HCT116 (cell line): ENCODE data around the gene DTWD2. TPM values are rescaled to one million over a fixed set of nuclear protein-coding genes. Genes with fewer than 3 reads are reported as not detected.

ENCODE experiments used
- ATAC-seq: fragments of 200-7000 bp; cut with Tn5 transposase; 2 replicates; pipeline ENCODE4 v1.9.1; 2020; ENCODE audit warnings: mild to moderate bottlenecking, moderate library complexity
- BruUV-seq: library from RNA; stranded (reverse); fragments of 400-500 nt; replicated peaks from 2 replicates; lab custom pipeline; 2021; lab: Mats Ljungman, UMichigan
- CTCF ChIA-PET: fragments of 300-600 bp; sonication (Branson Sonifier 250); formaldehyde crosslinking; loops from one replicate; lab custom pipeline; 2021; ENCODE audit warnings: antibody characterized with exemption; lab: Charles Lee
- POLR2A ChIA-PET: fragments of 300-600, 350-600 bp; sonication (Branson Sonifier 250); formaldehyde crosslinking; loops from one replicate; lab custom pipeline; 2021; ENCODE audit warnings: antibody characterized with exemption; lab: Charles Lee
- RAD21 ChIA-PET, 2 experiments: fragments of 300-600 bp; sonication (Branson Sonifier 250); formaldehyde crosslinking; loops; one replicate each; lab custom pipeline; 2023; ENCODE audit warnings: low total read pairs in 2 of 2; ENCODE audit not compliant: uncharacterized antibody in 2 of 2, unreplicated experiment in 2 of 2, low non-redundant PET in 1 of 2; lab: Charles Lee
- DNase-seq: peaks from one replicate; pipeline ENCODE4 v3.0.0-alpha.2; 2010; ENCODE audit warnings: low read depth, low spot score
- H2AFZ ChIP-seq: fragments of 200-600 bp; shearing (Covaris generic), sonication (generic); 2 replicates; pipeline ENCODE4 v1.6.1; 2017; ENCODE audit warnings: low read depth, mixed run types, mixed read lengths, antibody characterized with exemption, low read length; ENCODE audit not compliant: poor library complexity, severe bottlenecking
- H3K27ac ChIP-seq: 2 replicates; pipeline ENCODE4 v1.5.1; 2012; ENCODE audit warnings: low read depth, low read length
- H3K27me3 ChIP-seq: fragments of 200-600 bp; sonication (generic); 2 replicates; pipeline ENCODE4 v1.6.1; 2016; ENCODE audit warnings: mixed run types, low read length, mixed read lengths; ENCODE audit not compliant: insufficient read depth
- H3K36me3 ChIP-seq, 2 experiments: fragments of 200-500 bp in 1 of 2; fragments of 200-600 bp in 1 of 2; sonication (Bioruptor generic) in 1 of 2; sonication (generic) in 1 of 2; 2 replicates each; pipeline versions ENCODE4 v1.5.1 to v1.6.1; 2014 to 2016; ENCODE audit warnings: low read length in 2 of 2, inconsistent platforms in 1 of 2, mixed read lengths in 1 of 2, mixed run types in 1 of 2; ENCODE audit not compliant: insufficient read depth in 2 of 2, control insufficient read depth in 1 of 2
- H3K4me1 ChIP-seq, 2 experiments: fragments of 200-600 bp in 1 of 2; sonication (generic) in 1 of 2; 2 replicates each; pipeline versions ENCODE4 v1.5.1 to v1.6.1; 2012 to 2017; ENCODE audit warnings: low read length in 2 of 2, inconsistent platforms in 1 of 2, mild to moderate bottlenecking in 1 of 2, mixed read lengths in 1 of 2, mixed run types in 1 of 2, moderate library complexity in 1 of 2; ENCODE audit not compliant: insufficient read depth in 2 of 2, control insufficient read depth in 1 of 2
- H3K4me2 ChIP-seq: fragments of 200-600 bp; sonication (generic); 2 replicates; pipeline ENCODE4 v1.6.1; 2017; ENCODE audit warnings: mixed run types, low read length, mixed read lengths
- H3K4me3 ChIP-seq, 2 experiments: fragments of 200-600 bp in 1 of 2; sonication (generic) in 1 of 2; replicated peaks in 1 of 2; 2 replicates each; pipeline ENCODE4 v1.5.1; 2011 to 2016; ENCODE audit warnings: low read length in 2 of 2, control low read depth in 1 of 2, low read depth in 1 of 2, mild to moderate bottlenecking in 1 of 2, mixed read lengths in 1 of 2, mixed run types in 1 of 2
- H3K79me2 ChIP-seq: fragments of 200-600 bp; sonication (generic); 2 replicates; pipeline ENCODE4 v1.6.1; 2017; ENCODE audit warnings: mild to moderate bottlenecking, mixed run types, low read length, moderate library complexity, mixed read lengths; ENCODE audit not compliant: insufficient read depth
- H3K9ac ChIP-seq: fragments of 200-600 bp; sonication (generic); 2 replicates; pipeline ENCODE4 v1.6.1; 2016; ENCODE audit warnings: low read length, mixed read lengths
- H3K9me2 ChIP-seq: fragments of 200-600 bp; sonication (generic), shearing (Covaris generic); 2 replicates; pipeline ENCODE4 v1.6.1; 2017; ENCODE audit warnings: mixed run types, mild to moderate bottlenecking, moderate library complexity; ENCODE audit not compliant: insufficient read depth
- H3K9me3 ChIP-seq, 2 experiments: fragments of 200-500 bp in 1 of 2; fragments of 200-600 bp in 1 of 2; sonication (Bioruptor generic) in 1 of 2; sonication (generic) in 1 of 2; 2 replicates each; pipeline ENCODE4 v1.6.1; 2014 to 2017; ENCODE audit warnings: low read length in 2 of 2, mixed read lengths in 2 of 2, inconsistent platforms in 1 of 2, low read depth in 1 of 2, mild to moderate bottlenecking in 1 of 2, mixed run types in 1 of 2, moderate library complexity in 1 of 2; ENCODE audit not compliant: control insufficient read depth in 1 of 2, insufficient read depth in 1 of 2
- H4K20me1 ChIP-seq: fragments of 200-600 bp; sonication (generic), shearing (Covaris generic); 2 replicates; pipeline ENCODE4 v1.6.1; 2017; ENCODE audit warnings: mixed run types, mild to moderate bottlenecking, moderate library complexity; ENCODE audit not compliant: insufficient read depth
- CBX3 ChIP-seq: IDR thresholded peaks from 2 replicates; pipeline ENCODE4 v1.6.1; 2012; ENCODE audit warnings: low read depth
- EGR1 ChIP-seq: IDR thresholded peaks from 2 replicates; pipeline ENCODE4 v1.6.1; 2012; ENCODE audit warnings: low read depth
- ELF1 ChIP-seq: IDR thresholded peaks from 2 replicates; pipeline ENCODE4 v1.6.1; 2012; ENCODE audit warnings: low read depth, borderline replicate concordance
- EZH2 ChIP-seq: fragments of 200-600 bp; sonication (generic); IDR thresholded peaks from 2 replicates; pipeline ENCODE4 v1.6.1; 2017; ENCODE audit warnings: antibody characterized with exemption, mixed run types
- EZH2phosphoT487 ChIP-seq: fragments of 200-600 bp; IDR thresholded peaks from 2 replicates; pipeline ENCODE4 v1.6.1; 2018; ENCODE audit warnings: antibody characterized with exemption, borderline replicate concordance
- JUND ChIP-seq: IDR thresholded peaks from 2 replicates; pipeline ENCODE4 v1.6.1; 2012
- POLR2AphosphoS5 ChIP-seq: IDR thresholded peaks from 2 replicates; pipeline ENCODE4 v1.6.1; 2011; ENCODE audit warnings: mild to moderate bottlenecking, low read depth, low read length, moderate library complexity
- RAD21 ChIP-seq: IDR thresholded peaks from 2 replicates; pipeline ENCODE4 v1.6.1; 2012; ENCODE audit warnings: low read depth, mild to moderate bottlenecking
- SIN3A ChIP-seq: IDR thresholded peaks from 2 replicates; pipeline ENCODE4 v1.6.1; 2012; ENCODE audit warnings: low read depth
- SP1 ChIP-seq: IDR thresholded peaks from 2 replicates; pipeline ENCODE4 v1.6.1; 2012; ENCODE audit warnings: low read depth
- SRF ChIP-seq: IDR thresholded peaks from 2 replicates; pipeline ENCODE4 v1.6.1; 2012; ENCODE audit warnings: low read depth
- TCF7L2 ChIP-seq: IDR thresholded peaks from 2 replicates; pipeline ENCODE4 v1.7.0; 2011; ENCODE audit warnings: borderline replicate concordance, inconsistent platforms; ENCODE audit not compliant: insufficient read depth, insufficient read length; ENCODE audit errors: extremely low read depth
- YY1 ChIP-seq: IDR thresholded peaks from 2 replicates; pipeline ENCODE4 v1.6.1; 2011; ENCODE audit warnings: low read length, low read depth, moderate library complexity, mild to moderate bottlenecking; ENCODE audit not compliant: insufficient replicate concordance; ENCODE audit errors: extremely low read depth
- ZFX ChIP-seq: fragments of 450-650 bp; IDR thresholded peaks from 2 replicates; pipeline ENCODE4 v1.6.1; 2017
- ZNF274 ChIP-seq: fragments of 200-500 bp; sonication (Bioruptor generic); IDR thresholded peaks from 2 replicates; pipeline ENCODE4 v1.6.1; 2014; ENCODE audit warnings: mild to moderate bottlenecking, low read depth, low read length, inconsistent platforms
- intact Hi-C: fragments of 100-400 bp; cut with micrococcal nuclease; formaldehyde crosslinking; loops from 2 replicates; pipeline ENCODE4 v1.10.0; 2022
- total RNA-seq: library from RNA; stranded (reverse); gene quantifications from one replicate; pipeline ENCODE4 v1.2.1, GENCODE V29; 2021; ENCODE audit not compliant: unreplicated experiment
- TF ChIP-seq, protein P1 (sequence below): IDR thresholded peaks from 2 replicates; pipeline ENCODE4 v1.6.1; 2011; ENCODE audit warnings: mild to moderate bottlenecking, low read length, moderate library complexity; ENCODE audit not compliant: insufficient replicate concordance; ENCODE audit errors: extremely low read depth
- TF ChIP-seq, protein P2 (sequence below): IDR thresholded peaks from 2 replicates; pipeline ENCODE4 v1.6.1; 2012
- TF ChIP-seq, protein P3 (sequence below), 3 experiments: fragments of 200-600 bp in 1 of 3; sonication (generic) in 1 of 3; IDR thresholded peaks in 2 of 3; conservative IDR thresholded peaks in 1 of 3; 2 replicates each; pipeline ENCODE4 v1.5.1; 2012 to 2017; ENCODE audit warnings: low read depth in 2 of 3, low read length in 2 of 3, antibody characterized with exemption in 1 of 3, borderline replicate concordance in 1 of 3, control low read depth in 1 of 3, mild to moderate bottlenecking in 1 of 3, mixed read lengths in 1 of 3, mixed run types in 1 of 3, moderate library complexity in 1 of 3; ENCODE audit not compliant: insufficient read depth in 1 of 3

The DTWD2 gene
- total RNA-seq, 1 experiment from 2014 or later, result 5.2 TPM

DNA sequence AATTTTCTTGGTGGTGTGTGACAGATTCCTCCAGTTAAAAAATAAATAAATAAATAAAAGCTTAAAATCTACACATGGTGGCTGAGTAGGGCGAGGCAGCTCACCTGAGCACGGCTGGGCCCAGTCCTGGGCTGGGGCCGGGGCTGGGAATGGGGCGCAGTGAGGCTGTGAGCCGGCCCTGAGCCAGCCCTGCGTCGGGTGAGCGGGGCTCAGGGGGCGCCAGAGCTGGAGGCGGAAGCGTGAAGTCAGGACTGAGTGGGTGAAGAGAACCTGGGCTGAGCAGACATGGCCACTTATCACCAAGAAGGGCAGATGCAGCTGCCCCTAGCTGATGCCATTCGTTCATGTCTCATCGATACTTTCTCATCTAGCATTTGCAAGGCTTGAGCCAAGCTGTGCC lies 22.8 kb upstream of the DTWD2 start:
- Histone ChIP-seq H3K9me2 (no peaks in the 10 kb centered on the region), H3K4me2 (no peak overlapping the region), H2AFZ (no peak overlapping the region), H3K36me3 (no peaks in the 10 kb centered on the region), H3K9ac (no peak overlapping the region), H3K27ac (no peak overlapping the region), H3K9me3 (no peaks in the 10 kb centered on the region), H3K4me1 (no peaks in the 10 kb centered on the region), H4K20me1 (no peaks in the 10 kb centered on the region), H3K4me3 (no peak overlapping the region), H3K79me2 (no peaks in the 10 kb centered on the region), H3K27me3 (no peaks in the 10 kb centered on the region)
- no TSS peak for BruUV-seq
- ChIA-PET POLR2A (no interaction called here), CTCF (no interaction called here), RAD21 (no interaction called here)
- no peak for DNase-seq
- ATAC-seq, result no peak
- intact Hi-C loops, result no loop called here
- TF ChIP-seq, protein P1, sequence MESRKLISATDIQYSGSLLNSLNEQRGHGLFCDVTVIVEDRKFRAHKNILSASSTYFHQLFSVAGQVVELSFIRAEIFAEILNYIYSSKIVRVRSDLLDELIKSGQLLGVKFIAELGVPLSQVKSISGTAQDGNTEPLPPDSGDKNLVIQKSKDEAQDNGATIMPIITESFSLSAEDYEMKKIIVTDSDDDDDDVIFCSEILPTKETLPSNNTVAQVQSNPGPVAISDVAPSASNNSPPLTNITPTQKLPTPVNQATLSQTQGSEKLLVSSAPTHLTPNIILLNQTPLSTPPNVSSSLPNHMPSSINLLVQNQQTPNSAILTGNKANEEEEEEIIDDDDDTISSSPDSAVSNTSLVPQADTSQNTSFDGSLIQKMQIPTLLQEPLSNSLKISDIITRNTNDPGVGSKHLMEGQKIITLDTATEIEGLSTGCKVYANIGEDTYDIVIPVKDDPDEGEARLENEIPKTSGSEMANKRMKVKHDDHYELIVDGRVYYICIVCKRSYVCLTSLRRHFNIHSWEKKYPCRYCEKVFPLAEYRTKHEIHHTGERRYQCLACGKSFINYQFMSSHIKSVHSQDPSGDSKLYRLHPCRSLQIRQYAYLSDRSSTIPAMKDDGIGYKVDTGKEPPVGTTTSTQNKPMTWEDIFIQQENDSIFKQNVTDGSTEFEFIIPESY, result no peak
- no peak for TF ChIP-seq EGR1
- no peak for TF ChIP-seq ZFX
- TF ChIP-seq, protein P2, sequence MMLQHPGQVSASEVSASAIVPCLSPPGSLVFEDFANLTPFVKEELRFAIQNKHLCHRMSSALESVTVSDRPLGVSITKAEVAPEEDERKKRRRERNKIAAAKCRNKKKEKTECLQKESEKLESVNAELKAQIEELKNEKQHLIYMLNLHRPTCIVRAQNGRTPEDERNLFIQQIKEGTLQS, result no peak
- no peak for TF ChIP-seq POLR2AphosphoS5
- no peak for TF ChIP-seq SRF
- no peak for TF ChIP-seq ELF1
- no peak for TF ChIP-seq SIN3A
- TF ChIP-seq EZH2, result no peak

DNA sequence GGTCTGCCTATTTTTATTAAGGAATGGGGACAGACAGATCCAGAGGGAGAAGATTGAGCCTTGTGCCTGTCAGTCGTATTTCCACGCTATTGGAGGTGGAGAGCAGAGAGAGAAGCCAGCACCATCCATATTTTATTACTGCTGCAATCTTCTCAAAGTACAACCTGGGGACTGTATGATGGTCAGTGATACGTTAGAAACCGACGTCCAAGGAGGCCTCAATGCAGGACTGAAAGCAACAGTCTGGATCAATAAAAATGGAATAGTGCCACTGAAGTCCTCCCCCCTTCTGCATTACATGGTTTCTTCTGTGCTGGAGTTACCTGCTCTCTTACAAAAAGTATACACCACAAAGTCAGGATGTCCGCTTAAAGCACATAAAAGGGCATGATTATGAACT lies 21.9 kb upstream of the DTWD2 start:
- Histone ChIP-seq H3K36me3 (no peaks in the 10 kb centered on the region), H3K27me3 (no peaks in the 10 kb centered on the region), H3K4me2 (no peak overlapping the region), H3K9me2 (no peaks in the 10 kb centered on the region), H3K4me1 (no peaks in the 10 kb centered on the region), H3K27ac (no peak overlapping the region), H3K4me3 (no peak overlapping the region), H2AFZ (no peak overlapping the region), H3K79me2 (no peaks in the 10 kb centered on the region), H3K9me3 (no peaks in the 10 kb centered on the region), H3K9ac (no peak overlapping the region), H4K20me1 (no peaks in the 10 kb centered on the region)
- DNase-seq (no peak), ATAC-seq (no peak)
- RAD21 ChIA-PET, result no interaction called here
- no TSS peak for BruUV-seq
- CTCF ChIA-PET, result no interaction called here
- POLR2A ChIA-PET, result no interaction called here
- intact Hi-C loops, result no loop called here
- no peak for TF ChIP-seq EZH2
- no peak for TF ChIP-seq TCF7L2
- TF ChIP-seq YY1, result no peak
- no peak for TF ChIP-seq CBX3
- no peak for TF ChIP-seq SRF
- no peak for TF ChIP-seq ZFX
- TF ChIP-seq, protein P3, sequence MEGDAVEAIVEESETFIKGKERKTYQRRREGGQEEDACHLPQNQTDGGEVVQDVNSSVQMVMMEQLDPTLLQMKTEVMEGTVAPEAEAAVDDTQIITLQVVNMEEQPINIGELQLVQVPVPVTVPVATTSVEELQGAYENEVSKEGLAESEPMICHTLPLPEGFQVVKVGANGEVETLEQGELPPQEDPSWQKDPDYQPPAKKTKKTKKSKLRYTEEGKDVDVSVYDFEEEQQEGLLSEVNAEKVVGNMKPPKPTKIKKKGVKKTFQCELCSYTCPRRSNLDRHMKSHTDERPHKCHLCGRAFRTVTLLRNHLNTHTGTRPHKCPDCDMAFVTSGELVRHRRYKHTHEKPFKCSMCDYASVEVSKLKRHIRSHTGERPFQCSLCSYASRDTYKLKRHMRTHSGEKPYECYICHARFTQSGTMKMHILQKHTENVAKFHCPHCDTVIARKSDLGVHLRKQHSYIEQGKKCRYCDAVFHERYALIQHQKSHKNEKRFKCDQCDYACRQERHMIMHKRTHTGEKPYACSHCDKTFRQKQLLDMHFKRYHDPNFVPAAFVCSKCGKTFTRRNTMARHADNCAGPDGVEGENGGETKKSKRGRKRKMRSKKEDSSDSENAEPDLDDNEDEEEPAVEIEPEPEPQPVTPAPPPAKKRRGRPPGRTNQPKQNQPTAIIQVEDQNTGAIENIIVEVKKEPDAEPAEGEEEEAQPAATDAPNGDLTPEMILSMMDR (IDR thresholded peaks at IDR 0.05 in 2 of 3, conservative IDR thresholded peaks at IDR 0.05 in 1 of 3; ENCODE audit: borderline replicate concordance in 1 of 3, insufficient read depth in 1 of 3, low read depth in 2 of 3, low read length in 2 of 3), result no peak
- TF ChIP-seq ZNF274, result no peak
- no peak for TF ChIP-seq SP1
- TF ChIP-seq EZH2phosphoT487, result no peak
- no peak for TF ChIP-seq POLR2AphosphoS5
- TF ChIP-seq JUND, result no peak
- TF ChIP-seq RAD21, result no peak
- TF ChIP-seq EGR1, result no peak
